MM.1S (cell line): ENCODE measurements around the gene OSTN.

Source experiments
- CTCF ChIP-seq: fragments of 300-600 bp; sonication (generic); IDR thresholded peaks from 2 replicates; pipeline ENCODE4 v1.5.1; 2016; ENCODE audit warnings: antibody characterized with exemption, low read length, mixed read lengths
- EZH2 ChIP-seq: fragments of 300-600 bp; sonication (generic); optimal IDR thresholded peaks from 2 replicates; pipeline ENCODE3; 2017; ENCODE audit warnings: low read depth, mild to moderate bottlenecking, antibody characterized with exemption, low read length, mixed read lengths
- EZH2phosphoT487 ChIP-seq: fragments of 300-600 bp; sonication (generic); IDR thresholded peaks from 2 replicates; pipeline ENCODE4 v1.6.1; 2018; ENCODE audit warnings: antibody characterized with exemption, low read length

DNA sequence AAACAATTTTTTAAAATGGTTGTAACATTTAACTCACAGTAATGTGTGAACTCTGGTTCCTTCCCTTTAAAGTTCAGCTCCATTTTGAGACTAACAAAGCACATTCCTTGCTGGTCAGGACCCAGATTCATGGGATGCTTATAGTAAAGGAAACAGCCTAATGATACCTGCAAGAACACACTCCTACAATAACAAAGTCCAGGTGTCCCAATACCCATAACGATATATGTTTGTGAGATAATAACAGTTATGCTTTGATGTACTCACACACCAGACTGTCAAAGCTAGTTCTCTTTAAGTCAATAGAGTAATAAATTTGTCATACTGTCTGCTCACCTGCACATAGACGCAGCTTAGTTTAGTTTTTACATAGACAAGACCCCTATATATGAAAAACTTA lies 114.3 kb downstream of the OSTN start:
- TF ChIP-seq EZH2phosphoT487, result no peak
- TF ChIP-seq CTCF, result no peak
- TF ChIP-seq EZH2, result no peak
